NCI-H526 treated with DMSO at 0.1 percent for 48 hours (cell line): ENCODE results near the gene GMIP.
A peak's percentile ranks its signal among the peaks of the same experiment; 100 is the strongest.
"Not testable (repeated sequence)": the region's sequence is repeated elsewhere in the genome, so short reads cannot be mapped to it uniquely, and the experiment has no call there.

Source experiments
- DNase-seq: peaks from one replicate; lab custom pipeline; 2025; lab: John Stamatoyannopoulos, UW

Gene GMIP

DNA sequence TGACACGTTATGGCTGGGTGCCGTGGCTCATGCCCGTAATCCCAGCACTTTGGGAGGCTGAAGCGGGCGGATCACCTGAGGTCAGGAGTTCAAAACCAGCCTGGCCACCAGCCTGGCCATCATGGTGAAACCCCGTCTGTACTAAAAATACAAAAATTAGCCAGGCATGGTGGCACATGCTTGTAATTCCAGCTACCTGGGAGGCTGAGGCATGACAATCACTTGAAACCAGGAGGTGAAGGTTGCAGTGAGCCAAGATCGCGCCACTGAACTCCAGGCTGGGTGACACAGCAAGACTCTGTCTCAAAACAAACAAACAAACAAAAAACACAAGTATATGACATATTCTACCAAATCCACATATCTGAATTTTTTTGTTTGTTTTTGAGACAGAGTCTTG is 36.8 kb downstream of the GMIP start:
- DNase-seq, result not testable (repeated sequence)

DNA sequence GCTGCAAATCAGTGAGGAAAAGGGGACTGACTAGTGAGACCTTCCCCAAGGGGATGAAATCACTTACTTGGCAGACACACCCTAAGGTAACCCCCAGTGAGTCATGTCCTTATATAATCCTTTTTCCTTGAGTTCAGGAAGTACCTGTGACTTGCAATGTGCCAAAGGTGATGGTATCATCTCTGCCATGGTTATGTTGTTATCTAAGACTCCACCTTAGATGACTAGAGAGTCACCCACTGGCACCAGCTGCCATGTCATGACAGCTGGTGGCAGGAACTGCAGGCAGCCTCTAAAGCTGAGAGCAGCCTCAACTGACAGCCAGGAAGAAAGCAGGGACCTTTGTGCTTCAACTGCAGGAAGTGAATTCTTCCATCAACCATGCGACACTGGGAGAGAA is 37.4 kb downstream of the GMIP start:
- no peak for DNase-seq

- no peak for DNase-seq
Observed at GRCh38 chr19:19602713-19603324, 40.6 kb downstream of the GMIP start.

GRCh38 chr19:19602136-19602712 is 41.2 kb downstream of the GMIP start:
- no peak for DNase-seq

DNA sequence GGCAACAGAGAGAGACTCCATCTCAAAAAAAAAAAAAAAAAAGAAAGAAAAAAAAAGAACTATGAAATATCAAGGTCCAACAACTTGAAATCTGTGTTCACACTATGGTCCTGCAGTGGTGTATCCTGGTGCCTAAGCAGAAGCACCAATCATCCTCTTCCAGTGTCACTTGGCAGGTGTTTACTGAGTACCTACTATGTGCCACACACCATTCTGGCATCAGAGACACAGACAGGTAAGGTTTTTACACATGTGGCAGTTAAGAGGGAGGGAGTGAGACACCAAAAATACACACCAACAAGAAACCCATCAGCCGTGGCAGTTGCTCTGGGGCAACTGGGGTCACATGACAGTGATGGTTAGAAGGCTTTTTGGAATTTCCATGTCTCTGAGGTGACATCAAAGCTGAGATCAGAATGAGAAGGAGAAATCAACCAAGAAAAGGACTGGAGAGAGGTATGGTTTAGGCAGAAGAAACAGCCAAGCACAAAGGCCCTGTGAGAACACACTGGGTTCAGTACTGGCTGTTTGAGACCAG is 42.6 kb downstream of the GMIP start:
- DNase-seq, result no peak

- not testable (repeated sequence) for DNase-seq
Observed at GRCh38 chr19:19598728-19599451, 44.6 kb downstream of the GMIP start.

- DNase-seq, result no peak
Observed at GRCh38 chr19:19597809-19598306, 45.6 kb downstream of the GMIP start.

GRCh38 chr19:19595171-19595701 is 48.2 kb downstream of the GMIP start:
- peak; percentile 26 for DNase-seq

- DNase-seq, result no peak
Observed at GRCh38 chr19:19594381-19594780, 49.1 kb downstream of the GMIP start.

GRCh38 chr19:19592690-19593089 is 50.8 kb downstream of the GMIP start:
- no peak for DNase-seq

GRCh38 chr19:19591133-19591825 is 52.2 kb downstream of the GMIP start:
- no peak for DNase-seq

GRCh38 chr19:19588546-19588945 is 54.9 kb downstream of the GMIP start:
- no peak for DNase-seq

- no peak for DNase-seq
Observed at GRCh38 chr19:19587771-19588170, 55.7 kb downstream of the GMIP start.

DNA sequence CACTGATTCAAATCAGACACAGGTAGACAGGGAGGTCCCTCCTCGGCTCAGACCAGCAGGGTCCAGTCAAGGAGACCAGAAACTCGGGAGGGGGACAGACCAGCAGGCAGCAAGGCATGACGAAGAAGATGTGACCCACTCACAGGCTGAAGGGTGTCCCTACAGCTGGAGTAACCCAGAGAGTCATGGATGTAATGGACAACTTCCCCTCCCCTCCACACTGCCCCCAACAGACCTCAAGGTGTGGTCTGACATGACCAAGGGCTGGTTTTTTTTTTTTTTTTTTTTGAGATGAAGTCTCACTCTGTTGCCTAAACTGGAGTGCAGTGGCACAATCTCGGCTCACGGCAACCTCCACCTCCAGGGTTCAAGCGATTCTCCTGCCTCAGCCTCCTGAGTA is 59.1 kb downstream of the GMIP start:
- no peak for DNase-seq

DNA sequence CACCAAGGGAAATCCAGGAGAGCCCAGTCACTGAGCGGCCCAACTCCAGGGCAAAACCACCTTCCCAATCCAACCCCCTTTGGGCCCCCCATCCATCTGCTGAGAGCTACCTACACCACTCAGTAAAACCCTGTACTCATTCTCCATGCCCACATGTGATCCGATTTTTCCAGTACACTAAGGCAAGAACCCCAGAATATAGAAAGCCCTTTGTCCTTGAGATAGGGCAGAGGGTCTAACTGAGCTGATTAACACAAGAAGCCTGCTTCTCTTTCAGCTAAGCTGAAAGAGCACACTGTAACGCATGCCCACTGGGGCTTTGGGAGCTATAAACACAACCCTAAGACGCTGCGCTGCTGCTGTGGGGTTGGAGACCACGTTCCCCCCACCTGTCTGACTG is 61.0 kb downstream of the GMIP start:
- DNase-seq, result no peak

DNA sequence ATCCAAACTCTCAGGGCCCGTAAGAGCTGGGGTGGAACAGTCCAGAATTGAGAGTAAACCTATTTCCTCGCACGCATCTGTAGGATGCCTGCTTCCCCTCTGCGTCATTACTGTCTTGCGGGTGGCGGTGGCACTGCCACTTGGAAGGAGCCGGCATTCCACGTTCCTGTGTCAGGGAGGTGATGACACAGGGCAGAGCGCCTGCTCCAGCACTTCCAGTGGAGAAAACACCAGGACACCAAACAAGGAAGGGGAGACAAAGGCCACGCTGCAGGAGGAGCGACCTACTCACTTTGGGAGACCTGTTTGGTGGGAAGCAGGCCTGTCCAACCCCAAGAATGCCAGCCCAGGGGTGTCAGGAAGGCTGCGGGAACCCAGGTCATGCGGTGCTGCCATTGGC is 62.1 kb downstream of the GMIP start:
- no peak for DNase-seq

DNA sequence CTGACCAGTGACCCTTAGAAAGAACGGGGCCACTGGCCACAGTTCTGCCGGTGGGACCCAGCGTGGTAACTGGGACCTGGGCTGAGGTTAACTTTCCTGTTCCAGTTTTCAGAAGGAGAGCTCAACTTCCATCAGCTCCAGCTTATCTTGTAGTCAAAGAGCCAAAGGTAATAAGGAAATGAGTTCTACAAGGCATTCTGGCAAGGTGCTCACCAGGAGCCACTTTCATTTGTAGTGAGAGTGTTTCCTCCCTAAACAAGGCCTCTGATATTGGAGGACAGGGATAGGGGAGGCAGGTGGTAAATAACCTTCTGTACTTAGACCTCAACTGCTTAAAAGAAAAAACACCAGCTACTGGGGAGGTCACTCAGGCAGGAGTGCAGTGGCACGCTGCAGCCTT is 63.0 kb downstream of the GMIP start:
- DNase-seq, result no peak

- no peak for DNase-seq
Observed at GRCh38 chr19:19579533-19580361, 63.7 kb downstream of the GMIP start.
